ENCODE data around the gene RSBN1L.

GRCh38 chr7:77799078-77799964 is 103.1 kb downstream of the RSBN1L start:
- TF ChIP-seq, protein P1, sequence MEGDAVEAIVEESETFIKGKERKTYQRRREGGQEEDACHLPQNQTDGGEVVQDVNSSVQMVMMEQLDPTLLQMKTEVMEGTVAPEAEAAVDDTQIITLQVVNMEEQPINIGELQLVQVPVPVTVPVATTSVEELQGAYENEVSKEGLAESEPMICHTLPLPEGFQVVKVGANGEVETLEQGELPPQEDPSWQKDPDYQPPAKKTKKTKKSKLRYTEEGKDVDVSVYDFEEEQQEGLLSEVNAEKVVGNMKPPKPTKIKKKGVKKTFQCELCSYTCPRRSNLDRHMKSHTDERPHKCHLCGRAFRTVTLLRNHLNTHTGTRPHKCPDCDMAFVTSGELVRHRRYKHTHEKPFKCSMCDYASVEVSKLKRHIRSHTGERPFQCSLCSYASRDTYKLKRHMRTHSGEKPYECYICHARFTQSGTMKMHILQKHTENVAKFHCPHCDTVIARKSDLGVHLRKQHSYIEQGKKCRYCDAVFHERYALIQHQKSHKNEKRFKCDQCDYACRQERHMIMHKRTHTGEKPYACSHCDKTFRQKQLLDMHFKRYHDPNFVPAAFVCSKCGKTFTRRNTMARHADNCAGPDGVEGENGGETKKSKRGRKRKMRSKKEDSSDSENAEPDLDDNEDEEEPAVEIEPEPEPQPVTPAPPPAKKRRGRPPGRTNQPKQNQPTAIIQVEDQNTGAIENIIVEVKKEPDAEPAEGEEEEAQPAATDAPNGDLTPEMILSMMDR (optimal IDR thresholded peaks at IDR 0.05 in 1 of 3, IDR thresholded peaks at IDR 0.05 in 1 of 3, conservative IDR thresholded peaks at IDR 0.05 in 1 of 3; ENCODE audit: extremely low read depth in 1 of 3, insufficient read depth in 2 of 3, low read length in 3 of 3): no peak
- TF ChIP-seq EZH2 (IDR thresholded peaks at IDR 0.05; ENCODE audit: low read length): no peak

Measured in keratinocyte (primary cell).